GM21786 (cell line): ENCODE data around the gene RGS8.

Source experiments
- ATAC-seq: cut with Tn5 transposase; IDR thresholded peaks from one replicate; pipeline ENCODE4 v1.9.1; 2021; ENCODE audit not compliant: unreplicated experiment

The RGS8 gene

GRCh38 chr1:182672487-182672836 lies 11.9 kb downstream of the RGS8 start:
- no peak for ATAC-seq

DNA sequence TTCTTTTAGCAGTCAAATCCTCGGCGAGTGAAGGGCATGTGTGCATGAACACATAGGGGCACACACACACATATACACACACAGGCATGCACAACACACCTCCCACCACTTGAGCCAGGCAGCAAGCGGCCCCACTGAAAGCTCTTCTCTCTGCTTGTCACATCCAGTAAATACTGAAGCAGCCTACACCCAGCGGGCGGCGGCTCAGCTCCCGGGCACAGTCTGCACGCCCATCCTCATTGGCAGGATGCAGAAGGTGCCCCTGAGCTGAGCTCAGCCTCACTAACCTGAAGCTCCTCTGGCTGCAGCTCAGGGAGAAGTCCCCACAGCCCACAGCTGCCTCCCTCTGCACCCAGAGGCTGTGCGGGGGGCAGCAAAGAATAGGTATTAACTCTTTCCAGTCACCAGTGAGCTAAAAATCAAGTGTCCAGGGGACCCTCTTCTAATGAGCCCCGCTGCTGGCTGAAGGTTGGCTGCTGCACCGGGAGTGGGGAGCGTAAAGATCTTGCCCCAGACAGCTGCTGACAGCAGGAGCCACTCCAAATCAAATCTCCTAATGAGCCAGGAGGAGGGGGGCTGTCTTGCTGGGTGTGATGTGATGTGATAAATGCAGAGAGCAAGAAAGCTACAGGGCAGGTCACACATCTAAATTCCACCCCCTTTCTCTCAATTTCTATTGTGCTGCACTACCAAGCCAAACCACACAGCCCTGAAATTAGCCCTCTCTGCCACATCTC lies 12.5 kb downstream of the RGS8 start:
- no peak for ATAC-seq

DNA sequence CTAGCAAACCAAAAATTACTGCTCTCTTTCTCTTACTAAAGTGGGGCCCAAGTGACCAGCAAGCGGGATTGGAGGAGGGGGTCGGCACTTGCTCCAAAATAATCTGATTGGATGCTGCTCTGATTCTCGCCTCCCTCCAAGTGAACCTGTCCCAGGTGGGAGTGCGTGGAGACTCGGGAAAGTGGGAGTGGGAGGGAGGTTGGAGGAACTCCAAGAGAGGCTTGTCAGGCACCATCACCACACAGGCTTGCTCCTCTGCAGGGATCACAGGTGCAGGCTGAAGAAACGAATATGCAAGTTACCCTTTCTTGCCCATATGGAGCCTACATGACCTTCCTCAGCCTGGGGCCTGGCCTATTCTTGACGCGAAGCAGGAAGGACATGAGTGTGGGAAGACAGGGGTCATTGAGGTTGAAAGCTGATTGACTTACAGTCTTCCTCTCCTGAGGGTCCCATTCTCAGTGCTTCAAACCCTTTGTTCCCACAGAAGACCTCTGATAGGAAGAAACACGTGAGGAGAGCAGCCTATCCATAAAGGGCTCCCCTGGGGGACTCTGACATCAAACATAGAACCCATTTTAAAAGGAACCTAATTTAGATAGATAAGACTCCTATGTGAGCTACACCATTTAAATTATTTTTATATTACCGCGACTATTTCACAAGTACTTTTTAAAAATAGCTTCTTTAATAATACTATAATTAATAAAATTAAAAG lies 14.2 kb downstream of the RGS8 start:
- no peak for ATAC-seq

DNA sequence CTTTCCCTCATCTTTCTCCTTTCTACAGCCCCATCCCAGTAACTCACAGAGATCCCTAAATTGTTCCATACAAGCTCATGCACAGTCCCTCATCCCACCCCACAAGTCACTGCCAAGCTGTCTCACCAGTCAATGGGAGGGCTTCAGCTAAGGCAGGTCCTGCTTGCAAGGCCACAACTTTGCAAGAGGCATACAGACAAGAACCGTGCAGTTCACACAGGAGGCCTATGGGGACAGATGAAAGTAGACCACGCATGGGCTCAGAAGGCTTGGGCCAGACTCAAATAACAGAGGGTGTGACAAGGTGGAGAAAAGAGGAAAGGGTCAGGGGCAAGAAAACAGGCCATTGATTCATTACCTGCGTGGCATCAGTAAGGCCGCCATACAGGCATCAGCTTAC lies 15.1 kb downstream of the RGS8 start:
- ATAC-seq: no peak

GRCh38 chr1:182668521-182669054 lies 15.8 kb downstream of the RGS8 start:
- no peak for ATAC-seq

- ATAC-seq: no peak
Observed at GRCh38 chr1:182667848-182668505, 16.4 kb downstream of the RGS8 start.

DNA sequence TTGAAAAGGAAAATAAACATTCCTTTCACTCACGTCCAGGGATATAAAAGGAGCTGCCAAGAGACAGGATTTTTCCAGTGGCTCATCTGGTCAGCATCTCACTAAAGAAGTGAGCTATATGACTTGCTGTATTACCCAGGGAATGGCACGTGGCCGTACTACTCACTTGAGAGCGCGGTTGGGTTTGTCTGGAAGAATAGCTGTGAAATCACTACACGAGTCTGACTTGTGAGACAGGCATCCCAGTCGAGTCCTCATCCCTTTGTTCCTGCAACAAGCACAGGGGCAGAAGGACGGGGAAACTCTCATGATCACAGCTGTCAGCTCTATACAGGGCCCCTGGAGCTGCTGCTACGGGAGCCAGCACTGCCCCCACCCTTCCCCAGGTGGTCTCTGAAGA lies 17.7 kb downstream of the RGS8 start:
- ATAC-seq: no peak

- no peak for ATAC-seq
Observed at GRCh38 chr1:182664296-182664695, 20.1 kb downstream of the RGS8 start.

- no peak for ATAC-seq
Observed at GRCh38 chr1:182662956-182663355, 21.4 kb downstream of the RGS8 start.

DNA sequence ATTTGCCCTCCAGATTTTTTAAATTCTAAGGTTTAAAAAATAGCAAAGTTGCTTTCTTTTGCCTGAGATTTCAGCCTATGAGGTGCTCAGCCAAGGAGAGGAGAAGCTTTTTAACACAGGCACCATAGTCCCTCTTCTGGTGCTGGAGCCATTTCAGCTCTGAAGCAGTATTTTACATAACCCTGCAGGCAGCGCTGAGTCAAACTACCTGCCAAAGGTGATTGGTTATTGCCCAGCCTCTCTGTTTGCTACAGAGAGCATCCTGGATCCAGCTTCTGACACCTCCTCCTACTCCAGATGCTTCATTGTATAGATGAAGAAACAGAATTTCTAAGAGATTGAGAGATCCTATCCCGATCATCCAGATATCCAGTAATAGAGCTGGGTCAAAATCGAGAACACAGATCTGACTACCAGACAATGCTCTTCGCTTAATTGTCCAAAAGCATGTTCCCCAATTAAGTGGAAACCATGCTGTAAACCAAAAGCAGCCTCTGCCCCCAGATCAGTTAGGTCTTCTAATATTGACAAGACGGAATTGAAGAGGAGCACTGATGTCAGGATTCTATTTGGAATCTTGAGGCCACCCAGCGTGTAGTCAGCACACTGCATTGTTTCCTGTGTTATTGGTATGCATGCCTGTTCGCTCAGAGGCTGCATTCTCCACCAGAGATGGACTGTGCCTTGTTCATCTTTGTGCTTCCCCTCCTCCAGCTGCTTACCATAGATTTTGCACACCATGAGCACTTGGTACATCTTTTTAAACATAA lies 22.1 kb downstream of the RGS8 start:
- no peak for ATAC-seq

DNA sequence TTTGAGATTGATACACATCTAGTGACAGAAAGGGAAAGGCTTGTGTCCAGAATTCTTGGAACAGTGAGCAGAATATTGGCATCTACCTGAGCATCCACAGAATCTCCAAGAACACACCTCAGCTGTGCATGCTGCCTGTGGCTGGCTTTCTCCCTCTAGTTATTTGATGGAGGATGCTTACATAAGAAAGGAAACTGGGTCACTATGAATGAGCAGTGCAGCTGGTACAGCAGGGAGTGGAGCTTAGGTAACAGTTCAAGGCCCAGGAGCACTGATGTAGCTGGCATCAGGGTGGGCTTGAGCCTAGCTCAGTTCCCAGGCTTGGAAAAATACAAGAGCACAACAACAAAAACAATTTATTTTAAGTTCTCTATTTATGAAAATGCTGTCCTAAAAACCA lies 26.3 kb downstream of the RGS8 start:
- ATAC-seq: no peak

DNA sequence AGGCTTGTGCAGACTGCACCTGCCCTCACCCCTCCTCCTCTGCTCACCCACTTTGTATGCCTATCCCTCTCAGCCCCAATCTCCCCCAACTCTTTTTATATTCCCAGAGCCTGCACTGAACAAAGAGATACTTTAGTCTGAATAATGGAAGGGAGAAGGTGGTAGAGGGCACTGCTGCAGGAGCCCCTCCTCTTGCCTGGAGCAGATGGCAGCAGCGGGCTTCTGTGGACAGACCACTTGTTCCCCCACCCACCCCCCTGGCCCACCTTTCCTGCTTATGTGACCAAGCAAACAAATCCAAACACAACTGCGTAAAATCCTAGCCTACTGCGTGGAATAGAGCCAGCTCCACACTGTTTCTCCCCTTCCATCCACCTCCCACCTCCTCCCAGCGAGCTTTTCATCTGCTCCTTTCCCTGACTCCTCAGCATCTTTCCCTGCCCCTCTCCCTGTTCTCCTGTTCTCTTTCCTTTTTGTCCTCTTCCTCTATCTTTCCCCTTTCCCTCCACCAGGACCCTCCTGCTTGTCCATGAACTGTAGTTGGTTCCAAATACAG lies 27.5 kb downstream of the RGS8 start:
- ATAC-seq: no peak

- ATAC-seq: no peak
Observed at GRCh38 chr1:182653986-182654385, 30.4 kb downstream of the RGS8 start.

- ATAC-seq: no peak
Observed at GRCh38 chr1:182652933-182653332, 31.5 kb downstream of the RGS8 start.

- no peak for ATAC-seq
Observed at GRCh38 chr1:182651339-182651724, 33.1 kb downstream of the RGS8 start.

GRCh38 chr1:182650678-182651338 lies 33.6 kb downstream of the RGS8 start:
- no peak for ATAC-seq

GRCh38 chr1:182649041-182649440 lies 35.3 kb downstream of the RGS8 start:
- peak; percentile 46 for ATAC-seq

GRCh38 chr1:182646739-182647138 lies 37.6 kb downstream of the RGS8 start:
- no peak for ATAC-seq

GRCh38 chr1:182644886-182645285 lies 39.5 kb downstream of the RGS8 start:
- ATAC-seq: no peak

DNA sequence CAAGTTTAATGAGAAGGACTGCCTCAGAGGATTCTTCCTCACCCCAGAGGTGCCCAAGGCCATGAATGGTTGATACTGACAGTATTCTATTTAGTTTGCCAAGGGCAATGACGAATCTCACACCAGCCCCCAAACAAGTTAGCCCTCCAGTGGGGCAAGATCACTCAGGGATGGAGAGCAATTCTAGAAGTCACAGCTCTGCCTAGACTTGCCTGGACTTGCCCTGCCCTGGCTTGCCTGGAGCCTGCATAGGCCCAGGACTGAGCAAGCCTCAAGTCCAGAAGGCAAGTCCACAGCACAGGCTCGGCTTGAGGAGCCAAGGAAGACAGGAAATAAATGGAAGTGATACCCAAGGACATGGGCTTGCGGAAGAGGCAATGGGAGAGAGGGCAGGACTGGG lies 40.7 kb downstream of the RGS8 start:
- ATAC-seq: no peak
